ENCODE data around the gene EPHX1.

DNA sequence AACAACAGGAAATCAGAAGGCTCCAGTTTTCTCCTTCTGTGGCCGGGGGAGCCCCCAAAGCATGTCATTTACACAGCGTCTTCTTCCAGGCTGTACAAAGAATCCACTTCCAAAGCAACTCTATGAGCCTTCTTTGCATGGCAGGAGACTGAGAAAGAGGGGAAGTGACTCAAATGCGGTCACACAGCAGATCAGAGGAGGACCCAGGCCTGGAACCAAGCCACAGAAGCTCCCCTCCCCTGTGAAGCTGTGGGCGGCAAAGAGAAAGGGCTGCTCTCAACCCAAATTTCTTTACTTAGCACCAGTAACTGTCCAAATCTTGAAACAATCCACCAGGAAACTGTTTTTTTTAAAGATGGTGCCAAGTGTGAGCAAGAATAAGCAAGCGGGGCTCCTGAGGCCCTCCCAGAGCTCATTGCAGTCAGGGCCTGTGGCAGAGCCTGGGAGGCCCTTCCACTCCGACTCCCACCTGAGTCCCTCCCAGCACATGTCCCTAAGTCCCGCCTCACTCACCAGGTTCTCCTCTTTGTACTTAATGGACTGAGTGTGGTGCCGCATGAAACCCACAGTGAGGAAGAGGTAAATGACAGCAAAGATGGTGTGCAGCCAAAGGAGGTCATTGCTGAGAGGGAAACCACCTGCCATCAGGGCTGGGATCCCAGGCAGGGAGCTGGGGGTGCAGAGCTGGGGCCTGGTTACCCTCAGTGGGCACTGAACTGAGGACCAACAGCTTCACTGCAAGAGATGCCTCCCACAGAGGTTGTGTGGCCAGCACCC, 56.3 kb downstream of the EPHX1 start:
- TF ChIP-seq POLR2A (IDR thresholded peaks at IDR 0.05): no peak
- TF ChIP-seq, protein P1, sequence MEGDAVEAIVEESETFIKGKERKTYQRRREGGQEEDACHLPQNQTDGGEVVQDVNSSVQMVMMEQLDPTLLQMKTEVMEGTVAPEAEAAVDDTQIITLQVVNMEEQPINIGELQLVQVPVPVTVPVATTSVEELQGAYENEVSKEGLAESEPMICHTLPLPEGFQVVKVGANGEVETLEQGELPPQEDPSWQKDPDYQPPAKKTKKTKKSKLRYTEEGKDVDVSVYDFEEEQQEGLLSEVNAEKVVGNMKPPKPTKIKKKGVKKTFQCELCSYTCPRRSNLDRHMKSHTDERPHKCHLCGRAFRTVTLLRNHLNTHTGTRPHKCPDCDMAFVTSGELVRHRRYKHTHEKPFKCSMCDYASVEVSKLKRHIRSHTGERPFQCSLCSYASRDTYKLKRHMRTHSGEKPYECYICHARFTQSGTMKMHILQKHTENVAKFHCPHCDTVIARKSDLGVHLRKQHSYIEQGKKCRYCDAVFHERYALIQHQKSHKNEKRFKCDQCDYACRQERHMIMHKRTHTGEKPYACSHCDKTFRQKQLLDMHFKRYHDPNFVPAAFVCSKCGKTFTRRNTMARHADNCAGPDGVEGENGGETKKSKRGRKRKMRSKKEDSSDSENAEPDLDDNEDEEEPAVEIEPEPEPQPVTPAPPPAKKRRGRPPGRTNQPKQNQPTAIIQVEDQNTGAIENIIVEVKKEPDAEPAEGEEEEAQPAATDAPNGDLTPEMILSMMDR (IDR thresholded peaks at IDR 0.05): no peak

All from adrenal gland (tissue), 5 donors.